ENCODE data around the gene ANAPC13. TPM values are rescaled to one million over a fixed set of nuclear protein-coding genes. Genes with fewer than 3 reads are reported as not detected.

ANAPC13 gene
- total and polyA plus RNA-seq, 10 of the 15 experiments (the other 5 are each of a cell fraction or from before 2014, with no cell fraction given) = 34.9 to 139 (median 83.0) TPM

GRCh38 chr3:134441321-134441720 lies 44.5 kb downstream of the ANAPC13 start:
- Histone ChIP-seq H3K27me3 (replicated peaks in 1 of 2; ENCODE audit: control insufficient read depth in 2 of 2, insufficient read depth in 2 of 2, low read length in 1 of 2) (0 out of 4 replicates have a peak, but pooled peaks cover 0 to 2% of the 10 kb centered on the region in 2 experiments), H3K4me3 (no peak overlapping the region), H3K9ac (ENCODE audit: control insufficient read depth, insufficient read depth, low read length) (no peak overlapping the region), H3K79me2 (ENCODE audit: control insufficient read depth, insufficient read depth, low read length) (no peaks in the 10 kb centered on the region), H3K27ac (ENCODE audit: control insufficient read depth, insufficient read depth) (no peak overlapping the region), H3K4me1 (ENCODE audit: control insufficient read depth, insufficient read depth, low read length) (no peaks in the 10 kb centered on the region), H3K9me3 (replicated peaks; ENCODE audit: control insufficient read depth, insufficient read depth, low read length) (no peaks in the 10 kb centered on the region), H3K4me2 (ENCODE audit: control insufficient read depth, insufficient read depth) (no peak overlapping the region), H4K20me1 (ENCODE audit: control insufficient read depth, insufficient read depth) (no peaks in the 10 kb centered on the region), H3K36me3 (ENCODE audit: control insufficient read depth in 2 of 2, insufficient read depth in 2 of 2, low read length in 1 of 2) (no peaks in the 10 kb centered on the region), H2AFZ (ENCODE audit: control insufficient read depth, low read depth, low read length) (no peak overlapping the region)
- POLR2A ChIA-PET = no interaction called here
- in situ Hi-C loops (cut with MboI) (no loop called here), intact Hi-C loops (cut with micrococcal nuclease; ENCODE audit: unreplicated experiment) (no loop called here)
- CTCF ChIA-PET = no interaction called here
- SMC1A ChIA-PET (ENCODE audit: uncharacterized antibody, unreplicated experiment) = no interaction called here
- no peak for FAIRE-seq
- WGBS (ENCODE audit: insufficient coverage, insufficient replicate concordance, low lambda C conversion rate, missing lambda C conversion rate) = 86% methylated on average over 1 of the region's 1 CpG
- BruUV-seq (replicated peaks) = no TSS peak
- TF ChIP-seq NFYA (IDR thresholded peaks at IDR 0.05; ENCODE audit: borderline replicate concordance, low read depth, low read length) = no peak
- no peak for TF ChIP-seq MLLT1 (IDR thresholded peaks at IDR 0.05)
- no peak for TF ChIP-seq NKRF (conservative IDR thresholded peaks at IDR 0.05)
- TF ChIP-seq SMARCA5 (IDR thresholded peaks at IDR 0.05) = no peak
- TF ChIP-seq EP300 (IDR thresholded peaks at IDR 0.05; ENCODE audit: borderline replicate concordance in 1 of 2, control insufficient read depth in 1 of 2, low read depth in 2 of 2, low read length in 2 of 2) = no peak
- TF ChIP-seq ZBTB33 (IDR thresholded peaks at IDR 0.05) = no peak
- ATAC-seq = no peak
- no peak for DNase-seq (ENCODE audit: low read depth, low spot score)
- RAD21 ChIA-PET (ENCODE audit: unreplicated experiment) = no interaction called here
